ENCODE data around the gene TMEM255B. TPM values are rescaled to one million over a fixed set of nuclear protein-coding genes. Genes with fewer than 3 reads are reported as not detected.

The TMEM255B gene
- total RNA-seq, 1 experiment from 2014 or later, result 26.3 TPM

DNA sequence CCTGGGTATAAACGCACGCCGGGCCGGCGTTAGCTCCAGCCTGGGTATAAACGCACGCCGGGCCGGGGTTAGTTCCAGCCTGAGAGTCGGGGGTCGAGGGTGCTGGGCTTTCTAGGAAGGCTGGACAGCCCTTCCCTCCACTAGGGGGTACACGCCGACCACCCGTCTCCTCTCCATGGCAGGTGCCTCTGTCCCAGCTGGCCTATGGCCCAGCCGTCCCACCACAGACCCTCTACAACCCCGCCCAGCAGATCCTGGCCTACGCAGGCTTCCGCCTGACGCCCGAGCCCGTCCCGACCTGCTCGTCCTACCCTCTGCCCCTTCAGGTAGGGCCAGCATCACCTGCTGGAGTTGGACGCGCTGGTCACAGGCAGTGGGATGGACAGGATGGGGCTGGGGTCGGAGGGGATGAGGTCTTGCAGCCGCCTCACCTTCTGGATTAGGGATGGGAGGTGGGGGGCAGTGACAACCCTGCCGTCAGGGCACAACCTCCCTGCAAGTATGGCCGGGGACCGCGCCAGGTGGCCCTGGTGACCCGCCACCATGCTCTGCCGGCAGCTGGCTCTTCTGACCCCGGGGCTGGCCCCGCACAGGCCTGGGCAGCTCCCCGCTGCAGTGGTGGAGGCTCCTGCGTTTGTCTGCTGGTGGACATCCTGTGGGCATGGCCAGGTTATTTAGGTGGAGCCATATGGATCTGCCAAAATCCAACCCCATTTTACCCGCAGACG lies 45.8 kb downstream of the TMEM255B start:
- Histone ChIP-seq H3K36me3 (ENCODE audit: control insufficient read depth, insufficient read depth, low read length) (no peaks in the 10 kb centered on the region), H3K9me3 (ENCODE audit: control insufficient read depth, insufficient read depth, low read depth, low read length) (no peaks in the 10 kb centered on the region), H3K27ac (ENCODE audit: low read length) (no peak overlapping the region), H3K27me3 (ENCODE audit: control insufficient read depth, insufficient read depth, low read length) (no peaks in the 10 kb centered on the region), H3K4me1 (ENCODE audit: control insufficient read depth, insufficient read depth, low read length) (no peaks in the 10 kb centered on the region), H3K4me3 (ENCODE audit: low read depth in 2 of 2, low read length in 2 of 2) (no peak overlapping the region)
- POLR2A ChIA-PET, result interaction anchor here (0.6 kb wide), 2 partner anchors 23 to 496 kb away, joined by 3 read pairs; no protein-coding TSS in a partner anchor
- ATAC-seq (no peak), DNase-seq (ENCODE audit: low read depth, low spot score) (no peak)
- BruUV-seq (replicated peaks), result no TSS peak
- intact Hi-C loops (cut with micrococcal nuclease; ENCODE audit: unreplicated experiment) (no loop called here), in situ Hi-C loops (cut with HindIII; ENCODE audit: low pct_unique_long_range_greater_than_20kb, low sequenced_read_pairs) (no loop called here)
- CTCF ChIA-PET, result no interaction called here
- TF ChIP-seq POLR2AphosphoS5 (IDR thresholded peaks at IDR 0.05; ENCODE audit: low read depth, low read length) (no peak), SIN3A (IDR thresholded peaks at IDR 0.05; ENCODE audit: borderline replicate concordance, insufficient read depth, low read depth, low read length) (no peak), TCF7L2 (IDR thresholded peaks at IDR 0.05; ENCODE audit: low read depth, low read length) (no peak)
- TF ChIP-seq, protein P1, sequence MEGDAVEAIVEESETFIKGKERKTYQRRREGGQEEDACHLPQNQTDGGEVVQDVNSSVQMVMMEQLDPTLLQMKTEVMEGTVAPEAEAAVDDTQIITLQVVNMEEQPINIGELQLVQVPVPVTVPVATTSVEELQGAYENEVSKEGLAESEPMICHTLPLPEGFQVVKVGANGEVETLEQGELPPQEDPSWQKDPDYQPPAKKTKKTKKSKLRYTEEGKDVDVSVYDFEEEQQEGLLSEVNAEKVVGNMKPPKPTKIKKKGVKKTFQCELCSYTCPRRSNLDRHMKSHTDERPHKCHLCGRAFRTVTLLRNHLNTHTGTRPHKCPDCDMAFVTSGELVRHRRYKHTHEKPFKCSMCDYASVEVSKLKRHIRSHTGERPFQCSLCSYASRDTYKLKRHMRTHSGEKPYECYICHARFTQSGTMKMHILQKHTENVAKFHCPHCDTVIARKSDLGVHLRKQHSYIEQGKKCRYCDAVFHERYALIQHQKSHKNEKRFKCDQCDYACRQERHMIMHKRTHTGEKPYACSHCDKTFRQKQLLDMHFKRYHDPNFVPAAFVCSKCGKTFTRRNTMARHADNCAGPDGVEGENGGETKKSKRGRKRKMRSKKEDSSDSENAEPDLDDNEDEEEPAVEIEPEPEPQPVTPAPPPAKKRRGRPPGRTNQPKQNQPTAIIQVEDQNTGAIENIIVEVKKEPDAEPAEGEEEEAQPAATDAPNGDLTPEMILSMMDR (IDR thresholded peaks at IDR 0.05), result no peak
- TF ChIP-seq, protein P2, sequence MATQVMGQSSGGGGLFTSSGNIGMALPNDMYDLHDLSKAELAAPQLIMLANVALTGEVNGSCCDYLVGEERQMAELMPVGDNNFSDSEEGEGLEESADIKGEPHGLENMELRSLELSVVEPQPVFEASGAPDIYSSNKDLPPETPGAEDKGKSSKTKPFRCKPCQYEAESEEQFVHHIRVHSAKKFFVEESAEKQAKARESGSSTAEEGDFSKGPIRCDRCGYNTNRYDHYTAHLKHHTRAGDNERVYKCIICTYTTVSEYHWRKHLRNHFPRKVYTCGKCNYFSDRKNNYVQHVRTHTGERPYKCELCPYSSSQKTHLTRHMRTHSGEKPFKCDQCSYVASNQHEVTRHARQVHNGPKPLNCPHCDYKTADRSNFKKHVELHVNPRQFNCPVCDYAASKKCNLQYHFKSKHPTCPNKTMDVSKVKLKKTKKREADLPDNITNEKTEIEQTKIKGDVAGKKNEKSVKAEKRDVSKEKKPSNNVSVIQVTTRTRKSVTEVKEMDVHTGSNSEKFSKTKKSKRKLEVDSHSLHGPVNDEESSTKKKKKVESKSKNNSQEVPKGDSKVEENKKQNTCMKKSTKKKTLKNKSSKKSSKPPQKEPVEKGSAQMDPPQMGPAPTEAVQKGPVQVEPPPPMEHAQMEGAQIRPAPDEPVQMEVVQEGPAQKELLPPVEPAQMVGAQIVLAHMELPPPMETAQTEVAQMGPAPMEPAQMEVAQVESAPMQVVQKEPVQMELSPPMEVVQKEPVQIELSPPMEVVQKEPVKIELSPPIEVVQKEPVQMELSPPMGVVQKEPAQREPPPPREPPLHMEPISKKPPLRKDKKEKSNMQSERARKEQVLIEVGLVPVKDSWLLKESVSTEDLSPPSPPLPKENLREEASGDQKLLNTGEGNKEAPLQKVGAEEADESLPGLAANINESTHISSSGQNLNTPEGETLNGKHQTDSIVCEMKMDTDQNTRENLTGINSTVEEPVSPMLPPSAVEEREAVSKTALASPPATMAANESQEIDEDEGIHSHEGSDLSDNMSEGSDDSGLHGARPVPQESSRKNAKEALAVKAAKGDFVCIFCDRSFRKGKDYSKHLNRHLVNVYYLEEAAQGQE (IDR thresholded peaks at IDR 0.05; ENCODE audit: insufficient read depth in 1 of 2, low read depth in 2 of 2, low read length in 1 of 2), result no peak

DNA sequence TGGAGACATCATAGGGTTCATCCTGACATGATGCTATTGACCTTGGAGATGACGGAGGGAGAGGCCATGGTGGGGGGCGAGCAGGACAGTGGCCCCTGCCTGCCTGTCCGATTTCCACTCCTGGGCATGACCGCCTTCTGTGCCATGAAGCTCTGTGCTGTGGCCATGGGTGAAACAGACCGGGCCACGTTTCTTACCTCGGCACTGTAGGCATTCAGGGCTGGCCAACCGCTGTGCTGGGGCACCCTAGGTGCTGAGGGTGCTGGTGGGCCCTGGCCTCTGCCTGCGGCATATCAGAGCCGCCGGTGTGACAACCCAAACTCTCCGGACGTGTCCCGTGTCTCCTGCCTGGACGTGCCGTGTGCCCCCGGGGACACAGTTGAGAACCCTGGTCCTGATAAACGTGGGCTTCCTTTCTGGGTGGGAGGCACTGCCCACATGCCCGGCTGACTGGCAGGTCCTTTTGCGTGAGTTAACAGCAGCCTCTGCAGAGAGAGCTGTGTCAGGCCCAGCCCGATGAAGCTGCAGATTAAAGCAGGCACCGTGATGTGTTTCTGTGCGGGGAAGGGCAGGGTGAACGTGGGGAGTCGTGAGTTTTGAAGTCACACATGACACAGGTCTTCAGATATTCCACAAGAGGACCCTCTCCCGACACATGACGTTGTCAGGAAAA lies 46.5 kb downstream of the TMEM255B start:
- no peaks in the 10 kb centered on the region for H3K27me3 ChIP-seq (ENCODE audit: control insufficient read depth, insufficient read depth, low read length)
- TF ChIP-seq, protein P2 (IDR thresholded peaks at IDR 0.05; ENCODE audit: insufficient read depth in 1 of 2, low read depth in 2 of 2, low read length in 1 of 2), result no peak
- TF ChIP-seq TCF7L2 (IDR thresholded peaks at IDR 0.05; ENCODE audit: low read depth, low read length), result no peak
- TF ChIP-seq SIN3A (IDR thresholded peaks at IDR 0.05; ENCODE audit: borderline replicate concordance, insufficient read depth, low read depth, low read length), result no peak
- TF ChIP-seq, protein P1 (IDR thresholded peaks at IDR 0.05), result no peak
- TF ChIP-seq POLR2AphosphoS5 (IDR thresholded peaks at IDR 0.05; ENCODE audit: low read depth, low read length), result no peak
- no peak for ATAC-seq
- H3K4me1 ChIP-seq (ENCODE audit: control insufficient read depth, insufficient read depth, low read length), result no peaks in the 10 kb centered on the region
- intact Hi-C loops (cut with micrococcal nuclease; ENCODE audit: unreplicated experiment) (no loop called here), in situ Hi-C loops (cut with HindIII; ENCODE audit: low pct_unique_long_range_greater_than_20kb, low sequenced_read_pairs) (no loop called here)
- H3K4me3 ChIP-seq (ENCODE audit: low read depth in 2 of 2, low read length in 2 of 2), result no peak overlapping the region
- ChIA-PET POLR2A (no interaction called here), CTCF (interaction anchor here (0.5 kb wide), 1 partner anchor 131 kb away, joined by 14 read pairs; no protein-coding TSS in a partner anchor)
- no peaks in the 10 kb centered on the region for H3K36me3 ChIP-seq (ENCODE audit: control insufficient read depth, insufficient read depth, low read length)
- DNase-seq (ENCODE audit: low read depth, low spot score), result no peak
- BruUV-seq (replicated peaks), result no TSS peak
- H3K9me3 ChIP-seq (ENCODE audit: control insufficient read depth, insufficient read depth, low read depth, low read length), result no peaks in the 10 kb centered on the region
- no peak overlapping the region for H3K27ac ChIP-seq (ENCODE audit: low read length)

All from Panc1 (cell line).